Measurements from ENCODE around the gene ZNF599.

- TF ChIP-seq, protein P1, sequence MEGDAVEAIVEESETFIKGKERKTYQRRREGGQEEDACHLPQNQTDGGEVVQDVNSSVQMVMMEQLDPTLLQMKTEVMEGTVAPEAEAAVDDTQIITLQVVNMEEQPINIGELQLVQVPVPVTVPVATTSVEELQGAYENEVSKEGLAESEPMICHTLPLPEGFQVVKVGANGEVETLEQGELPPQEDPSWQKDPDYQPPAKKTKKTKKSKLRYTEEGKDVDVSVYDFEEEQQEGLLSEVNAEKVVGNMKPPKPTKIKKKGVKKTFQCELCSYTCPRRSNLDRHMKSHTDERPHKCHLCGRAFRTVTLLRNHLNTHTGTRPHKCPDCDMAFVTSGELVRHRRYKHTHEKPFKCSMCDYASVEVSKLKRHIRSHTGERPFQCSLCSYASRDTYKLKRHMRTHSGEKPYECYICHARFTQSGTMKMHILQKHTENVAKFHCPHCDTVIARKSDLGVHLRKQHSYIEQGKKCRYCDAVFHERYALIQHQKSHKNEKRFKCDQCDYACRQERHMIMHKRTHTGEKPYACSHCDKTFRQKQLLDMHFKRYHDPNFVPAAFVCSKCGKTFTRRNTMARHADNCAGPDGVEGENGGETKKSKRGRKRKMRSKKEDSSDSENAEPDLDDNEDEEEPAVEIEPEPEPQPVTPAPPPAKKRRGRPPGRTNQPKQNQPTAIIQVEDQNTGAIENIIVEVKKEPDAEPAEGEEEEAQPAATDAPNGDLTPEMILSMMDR (conservative IDR thresholded peaks at IDR 0.05; ENCODE audit: low read length), result no peak
- no peak for TF ChIP-seq EZH2phosphoT487 (IDR thresholded peaks at IDR 0.05; ENCODE audit: borderline replicate concordance)
Measured at GRCh38 chr19:34725400-34725799, 47.6 kb downstream of the ZNF599 start.

Measured in Loucy (cell line).